ENCODE results near the gene PRKN.

The PRKN gene

GRCh38 chr6:161613711-161614110 is 1113.9 kb downstream of the PRKN start:
- TF ChIP-seq POLR2A (IDR thresholded peaks at IDR 0.05; ENCODE audit: extremely low read depth, insufficient read length) = no peak
- DNase-seq (ENCODE audit: low read depth) = no peak
- H3K4me3 ChIP-seq (ENCODE audit: low read depth, low read length) = no peak overlapping the region

DNA sequence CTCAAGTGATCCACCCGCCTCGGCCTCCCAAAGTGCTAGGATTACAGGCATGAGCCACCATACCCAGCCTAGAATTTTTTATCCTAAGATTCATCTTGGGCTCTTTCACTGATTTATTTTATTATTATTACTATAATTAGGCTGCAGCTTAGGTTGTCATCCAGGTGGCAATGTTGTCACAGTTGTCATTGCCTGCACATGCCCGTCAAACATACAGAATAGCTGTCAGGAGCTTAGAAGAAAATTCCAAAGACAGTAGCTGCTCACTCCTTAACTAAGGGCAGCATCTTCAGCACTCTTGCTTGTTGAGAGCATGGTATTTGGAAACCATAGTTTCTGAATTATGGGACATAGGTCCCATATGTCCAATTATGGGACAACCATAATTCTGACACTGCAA is 1118.8 kb downstream of the PRKN start:
- no peak overlapping the region for H3K4me3 ChIP-seq (ENCODE audit: low read depth, low read length)
- no peak for DNase-seq (ENCODE audit: low read depth)
- TF ChIP-seq POLR2A (IDR thresholded peaks at IDR 0.05; ENCODE audit: extremely low read depth, insufficient read length) (no peak), CTCF (IDR thresholded peaks at IDR 0.05; ENCODE audit: low read depth, low read length) (no peak), MYC (IDR thresholded peaks at IDR 0.05; ENCODE audit: low read depth, low read length) (no peak)

DNA sequence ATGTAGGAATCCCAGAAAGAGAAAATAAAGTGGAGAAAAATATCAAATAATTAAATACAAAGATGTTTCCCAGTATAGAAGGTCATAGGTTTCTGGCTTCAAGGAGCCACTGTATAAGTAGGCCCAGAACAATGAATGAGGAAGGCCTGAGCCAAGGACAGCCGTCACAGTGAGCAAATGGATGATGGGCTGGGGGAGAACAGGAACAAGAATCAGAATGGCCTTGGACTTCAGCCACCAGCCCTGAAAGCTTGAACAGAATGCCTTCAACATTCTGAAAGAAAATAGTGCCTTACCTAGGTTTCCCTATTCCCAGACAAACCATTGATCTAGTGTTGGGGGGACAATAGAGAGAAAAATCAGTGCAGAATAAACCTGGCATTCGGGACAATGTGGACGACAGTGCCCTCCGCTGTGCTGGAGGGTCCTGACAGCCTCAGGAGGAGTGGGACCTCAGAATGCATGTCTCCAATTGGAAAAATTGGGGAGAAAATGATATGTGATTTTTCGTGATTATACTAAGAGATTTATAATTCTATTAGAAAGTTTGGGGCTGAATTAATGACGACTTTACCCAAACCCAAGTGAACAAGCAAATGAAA is 1119.8 kb downstream of the PRKN start:
- no peak overlapping the region for H3K4me3 ChIP-seq (ENCODE audit: low read depth, low read length)
- DNase-seq (ENCODE audit: low read depth) = no peak
- no peak for TF ChIP-seq POLR2A (IDR thresholded peaks at IDR 0.05; ENCODE audit: extremely low read depth, insufficient read length)

- no peak overlapping the region for H3K4me3 ChIP-seq (ENCODE audit: low read depth, low read length)
- no peak for DNase-seq (ENCODE audit: low read depth)
- TF ChIP-seq MAX (IDR thresholded peaks at IDR 0.05; ENCODE audit: low read depth, low read length) (no peak), CTCF (IDR thresholded peaks at IDR 0.05; ENCODE audit: low read depth, low read length) (no peak), POLR2A (IDR thresholded peaks at IDR 0.05; ENCODE audit: extremely low read depth, insufficient read length) (no peak), MYC (IDR thresholded peaks at IDR 0.05; ENCODE audit: low read depth, low read length) (no peak)
These were observed 1125.2 kb downstream of the PRKN start for GRCh38 chr6:161602359-161602758.

- DNase-seq (ENCODE audit: low read depth) = no peak
- TF ChIP-seq MAX (IDR thresholded peaks at IDR 0.05; ENCODE audit: low read depth, low read length) = no peak
- no peak for TF ChIP-seq CTCF (IDR thresholded peaks at IDR 0.05; ENCODE audit: low read depth, low read length)
- no peak for TF ChIP-seq POLR2A (IDR thresholded peaks at IDR 0.05; ENCODE audit: extremely low read depth, insufficient read length)
- TF ChIP-seq MYC (IDR thresholded peaks at IDR 0.05; ENCODE audit: low read depth, low read length) = no peak
These were observed 1128.7 kb downstream of the PRKN start for GRCh38 chr6:161598896-161599295.

GRCh38 chr6:161596807-161597520 is 1130.6 kb downstream of the PRKN start:
- DNase-seq (ENCODE audit: low read depth) = no peak
- no peak overlapping the region for H3K4me3 ChIP-seq (ENCODE audit: low read depth, low read length)
- TF ChIP-seq MAX (IDR thresholded peaks at IDR 0.05; ENCODE audit: low read depth, low read length) = no peak
- no peak for TF ChIP-seq MYC (IDR thresholded peaks at IDR 0.05; ENCODE audit: low read depth, low read length)
- TF ChIP-seq CTCF (IDR thresholded peaks at IDR 0.05; ENCODE audit: low read depth, low read length) = no peak
- no peak for TF ChIP-seq POLR2A (IDR thresholded peaks at IDR 0.05; ENCODE audit: extremely low read depth, insufficient read length)

More at GRCh38 chr6:161598896-161599295, 1128.7 kb downstream of the PRKN start:
- H3K4me3 ChIP-seq (ENCODE audit: low read depth, low read length) = no peak overlapping the region

DNA sequence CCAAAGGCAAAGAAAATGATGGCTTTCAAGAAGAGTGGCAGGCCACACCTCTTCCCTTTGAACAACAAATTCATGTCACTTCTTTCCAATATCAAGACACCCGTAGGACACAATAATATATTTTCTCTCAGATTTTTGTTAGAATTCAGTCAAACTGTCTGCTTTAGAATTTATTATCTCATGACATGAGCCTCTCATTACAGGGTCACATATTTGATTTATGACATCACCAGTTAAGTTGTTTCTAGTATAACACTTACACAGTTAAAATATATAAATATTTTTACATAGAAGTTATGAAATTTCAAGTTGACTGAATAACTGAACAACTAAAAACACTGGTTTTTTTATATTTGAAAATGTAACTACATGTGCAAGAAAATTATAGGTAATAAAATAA is 1133.2 kb downstream of the PRKN start:
- no peak for TF ChIP-seq MYC (IDR thresholded peaks at IDR 0.05; ENCODE audit: low read depth, low read length)
- TF ChIP-seq POLR2A (IDR thresholded peaks at IDR 0.05; ENCODE audit: extremely low read depth, insufficient read length) = no peak
- TF ChIP-seq MAX (IDR thresholded peaks at IDR 0.05; ENCODE audit: low read depth, low read length) = no peak
- no peak for TF ChIP-seq CTCF (IDR thresholded peaks at IDR 0.05; ENCODE audit: low read depth, low read length)
- no peak overlapping the region for H3K4me3 ChIP-seq (ENCODE audit: low read depth, low read length)
- DNase-seq (ENCODE audit: low read depth) = no peak
